NCI-H2081 treated with DMSO at 0.1 percent for 48 hours (cell line): Measurements from ENCODE around the gene RNF113A.
"Not testable (repeated sequence)": the region's sequence is repeated elsewhere in the genome, so short reads cannot be mapped to it uniquely, and the experiment has no call there.

Experiments
- DNase-seq: peaks from one replicate; lab custom pipeline; 2025; lab: John Stamatoyannopoulos, UW

The RNF113A gene

GRCh38 chrX:119833905-119834304 lies 37.6 kb downstream of the RNF113A start:
- no peak for DNase-seq

GRCh38 chrX:119828446-119828845 lies 43.1 kb downstream of the RNF113A start:
- no peak for DNase-seq

GRCh38 chrX:119826399-119826959 lies 45.1 kb downstream of the RNF113A start:
- no peak for DNase-seq

GRCh38 chrX:119824221-119824620 lies 47.3 kb downstream of the RNF113A start:
- not testable (repeated sequence) for DNase-seq

- not testable (repeated sequence) for DNase-seq
Measured at GRCh38 chrX:119821703-119822102, 49.8 kb downstream of the RNF113A start.
